NB4 (cell line): ENCODE data around the gene BBOF1.

Source experiments
- DNase-seq: peaks from one replicate; pipeline ENCODE4 v3.0.0; 2010; ENCODE audit warnings: low read depth
- H3K4me3 ChIP-seq: one replicate; pipeline ENCODE4 v1.5.1; 2011; ENCODE audit warnings: mild to moderate bottlenecking, low read depth, low read length, moderate library complexity
- CTCF ChIP-seq: IDR thresholded peaks from one replicate; pipeline ENCODE4 v1.5.1; 2012; ENCODE audit warnings: low read depth, low read length
- MAX ChIP-seq: IDR thresholded peaks from 2 replicates; pipeline ENCODE4 v1.6.1; 2011; ENCODE audit warnings: low read depth, low read length
- MYC ChIP-seq: IDR thresholded peaks from 2 replicates; pipeline ENCODE4 v1.6.1; 2011; ENCODE audit warnings: low read depth, low read length
- POLR2A ChIP-seq: IDR thresholded peaks from 2 replicates; pipeline ENCODE4 v1.6.1; 2011; ENCODE audit warnings: mild to moderate bottlenecking; ENCODE audit not compliant: insufficient read length; ENCODE audit errors: extremely low read depth

The BBOF1 gene

GRCh38 chr14:74064883-74065282 lies 45.7 kb downstream of the BBOF1 start:
- H3K4me3 ChIP-seq, result no peak overlapping the region
- no peak for TF ChIP-seq POLR2A
- TF ChIP-seq CTCF, result no peak
- no peak for TF ChIP-seq MAX
- DNase-seq, result peak; percentile 21

GRCh38 chr14:74065746-74066575 lies 46.8 kb downstream of the BBOF1 start:
- no peak for DNase-seq
- H3K4me3 ChIP-seq, result no peak overlapping the region
- no peak for TF ChIP-seq MYC
- TF ChIP-seq CTCF, result no peak
- no peak for TF ChIP-seq MAX
- no peak for TF ChIP-seq POLR2A

- no peak overlapping the region for H3K4me3 ChIP-seq
- no peak for DNase-seq
- TF ChIP-seq MAX (no peak), POLR2A (no peak), MYC (no peak), CTCF (no peak)
These were observed 58.3 kb downstream of the BBOF1 start for GRCh38 chr14:74077401-74077800.

- no peak for TF ChIP-seq CTCF
- TF ChIP-seq MAX, result no peak
- TF ChIP-seq POLR2A, result no peak
- no peak for TF ChIP-seq MYC
- DNase-seq, result no peak
- H3K4me3 ChIP-seq, result no peak overlapping the region
These were observed 61.8 kb downstream of the BBOF1 start for GRCh38 chr14:74080820-74081460.

GRCh38 chr14:74081491-74081890 lies 62.3 kb downstream of the BBOF1 start:
- no peak for DNase-seq
- no peak for TF ChIP-seq POLR2A
- TF ChIP-seq MAX, result no peak
- H3K4me3 ChIP-seq, result no peak overlapping the region

- no peak for DNase-seq
- TF ChIP-seq POLR2A, result no peak
- TF ChIP-seq CTCF, result no peak
- TF ChIP-seq MAX, result no peak
- no peak for TF ChIP-seq MYC
- peak overlapping the region; percentile 98 for H3K4me3 ChIP-seq
These were observed 64.0 kb downstream of the BBOF1 start for GRCh38 chr14:74083161-74083560.
